ENCODE results near the gene SIRT6. TPM values are rescaled to one million over a fixed set of nuclear protein-coding genes. Genes with fewer than 3 reads are reported as not detected.

SIRT6 gene
- total RNA-seq, 2 donors from 2014 or later: 23.5 to 37.3 TPM

- Histone ChIP-seq H3K4me3 (no peak overlapping the region), H3K27ac (no peak overlapping the region), H3K9me3 (no peaks in the 10 kb centered on the region), H3K36me3 (no peaks in the 10 kb centered on the region), H3K27me3 (replicated peaks; ENCODE audit: insufficient read depth) (peaks cover 13% of the 10 kb centered on the region), H3K4me1 (replicated peaks) (no peaks in the 10 kb centered on the region)
- no peak for DNase-seq (ENCODE audit: low spot score)
- TF ChIP-seq POLR2AphosphoS5 (IDR thresholded peaks at IDR 0.05) (no peak), POLR2A (IDR thresholded peaks at IDR 0.05) (no peak)
- TF ChIP-seq, protein P1, sequence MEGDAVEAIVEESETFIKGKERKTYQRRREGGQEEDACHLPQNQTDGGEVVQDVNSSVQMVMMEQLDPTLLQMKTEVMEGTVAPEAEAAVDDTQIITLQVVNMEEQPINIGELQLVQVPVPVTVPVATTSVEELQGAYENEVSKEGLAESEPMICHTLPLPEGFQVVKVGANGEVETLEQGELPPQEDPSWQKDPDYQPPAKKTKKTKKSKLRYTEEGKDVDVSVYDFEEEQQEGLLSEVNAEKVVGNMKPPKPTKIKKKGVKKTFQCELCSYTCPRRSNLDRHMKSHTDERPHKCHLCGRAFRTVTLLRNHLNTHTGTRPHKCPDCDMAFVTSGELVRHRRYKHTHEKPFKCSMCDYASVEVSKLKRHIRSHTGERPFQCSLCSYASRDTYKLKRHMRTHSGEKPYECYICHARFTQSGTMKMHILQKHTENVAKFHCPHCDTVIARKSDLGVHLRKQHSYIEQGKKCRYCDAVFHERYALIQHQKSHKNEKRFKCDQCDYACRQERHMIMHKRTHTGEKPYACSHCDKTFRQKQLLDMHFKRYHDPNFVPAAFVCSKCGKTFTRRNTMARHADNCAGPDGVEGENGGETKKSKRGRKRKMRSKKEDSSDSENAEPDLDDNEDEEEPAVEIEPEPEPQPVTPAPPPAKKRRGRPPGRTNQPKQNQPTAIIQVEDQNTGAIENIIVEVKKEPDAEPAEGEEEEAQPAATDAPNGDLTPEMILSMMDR (IDR thresholded peaks at IDR 0.05): no peak
- WGBS: 74% methylated on average over 30 of the region's 33 CpGs
- intact Hi-C loops (cut with DNase I): loop anchor here (10.0 kb wide), 1 partner anchor 55 kb away; no protein-coding TSS in a partner anchor
These were observed 17.4 kb upstream of the SIRT6 start for GRCh38 chr19:4199699-4200293.

GRCh38 chr19:4198467-4199126 lies 16.2 kb upstream of the SIRT6 start:
- TF ChIP-seq POLR2AphosphoS5 (IDR thresholded peaks at IDR 0.05) (no peak), POLR2A (IDR thresholded peaks at IDR 0.05) (no peak)
- TF ChIP-seq, protein P1 (IDR thresholded peaks at IDR 0.05): no peak
- DNase-seq (ENCODE audit: low spot score): no peak
- H3K27me3 ChIP-seq (replicated peaks; ENCODE audit: insufficient read depth): peaks cover 18% of the 10 kb centered on the region
- WGBS: 10% methylated on average over 24 of the region's 28 CpGs
- H3K4me3 ChIP-seq: peak overlapping the region in 1 of 2 donors; percentile 12
- intact Hi-C loops (cut with DNase I): no loop called here
- no peaks in the 10 kb centered on the region for H3K36me3 ChIP-seq
- H3K9me3 ChIP-seq: no peaks in the 10 kb centered on the region
- H3K4me1 ChIP-seq (replicated peaks): no peaks in the 10 kb centered on the region
- no peak overlapping the region for H3K27ac ChIP-seq

- intact Hi-C loops (cut with DNase I): no loop called here
- TF ChIP-seq, protein P1 (IDR thresholded peaks at IDR 0.05): no peak
- no peak for TF ChIP-seq POLR2A (IDR thresholded peaks at IDR 0.05)
- WGBS: 18% methylated on average over 54 of the region's 70 CpGs
- Histone ChIP-seq H3K9me3 (no peaks in the 10 kb centered on the region), H3K4me1 (replicated peaks) (no peaks in the 10 kb centered on the region), H3K36me3 (no peaks in the 10 kb centered on the region), H3K27ac (no peak overlapping the region), H3K27me3 (replicated peaks; ENCODE audit: insufficient read depth) (peaks cover 18% of the 10 kb centered on the region), H3K4me3 (peak overlapping the region in 1 of 2 donors; percentile 12)
- no peak for DNase-seq (ENCODE audit: low spot score)
These were observed 15.5 kb upstream of the SIRT6 start for GRCh38 chr19:4197625-4198466.

GRCh38 chr19:4197228-4197624 lies 14.9 kb upstream of the SIRT6 start:
- Histone ChIP-seq H3K4me3 (no peak overlapping the region), H3K27me3 (replicated peaks; ENCODE audit: insufficient read depth) (peaks cover 18% of the 10 kb centered on the region), H3K36me3 (no peaks in the 10 kb centered on the region), H3K27ac (no peak overlapping the region), H3K4me1 (replicated peaks) (no peaks in the 10 kb centered on the region), H3K9me3 (no peaks in the 10 kb centered on the region)
- TF ChIP-seq POLR2A (IDR thresholded peaks at IDR 0.05): no peak
- TF ChIP-seq, protein P1 (IDR thresholded peaks at IDR 0.05): no peak
- no peak for TF ChIP-seq POLR2AphosphoS5 (IDR thresholded peaks at IDR 0.05)
- 91% methylated on average over 5 of the region's 5 CpGs for WGBS
- intact Hi-C loops (cut with DNase I): no loop called here
- no peak for DNase-seq (ENCODE audit: low spot score)

Data from prostate gland (tissue), 2 donors.